ENCODE measurements around the gene GMPPA.

GMPPA gene

GRCh38 chr2:219544567-219544966 is 45.9 kb downstream of the GMPPA start:
- no peaks in the 10 kb centered on the region for H3K9me3 ChIP-seq
- H3K27ac ChIP-seq: no peak overlapping the region
- peaks cover 98% of the 10 kb centered on the region for H3K27me3 ChIP-seq
- no peaks in the 10 kb centered on the region for H3K36me3 ChIP-seq
- TF ChIP-seq CTCF (IDR thresholded peaks at IDR 0.05): no peak
- H3K4me1 ChIP-seq (ENCODE audit: control insufficient read depth in 1 of 2, insufficient read depth in 1 of 2, low read depth in 1 of 2, low read length in 1 of 2): peaks cover 15 to 23% of the 10 kb centered on the region in 2 experiments
- H3K4me3 ChIP-seq (ENCODE audit: low read depth in 1 of 2, low read length in 1 of 2): no peak overlapping the region

- TF ChIP-seq CTCF (IDR thresholded peaks at IDR 0.05): no peak
- Histone ChIP-seq H3K27me3 (peaks cover 100% of the 10 kb centered on the region), H3K4me3 (ENCODE audit: low read depth in 1 of 2, low read length in 1 of 2) (no peak overlapping the region), H3K4me1 (ENCODE audit: control insufficient read depth in 1 of 2, insufficient read depth in 1 of 2, low read depth in 1 of 2, low read length in 1 of 2) (peaks cover 15 to 23% of the 10 kb centered on the region in 2 experiments), H3K9me3 (no peaks in the 10 kb centered on the region), H3K36me3 (no peaks in the 10 kb centered on the region), H3K27ac (no peak overlapping the region)
These were observed 46.7 kb downstream of the GMPPA start for GRCh38 chr2:219545295-219545942.

- H3K4me1 ChIP-seq (ENCODE audit: control insufficient read depth in 1 of 2, insufficient read depth in 1 of 2, low read depth in 1 of 2, low read length in 1 of 2): peaks cover 15 to 23% of the 10 kb centered on the region in 2 experiments
- no peak for TF ChIP-seq CTCF (IDR thresholded peaks at IDR 0.05)
These were observed 47.3 kb downstream of the GMPPA start for GRCh38 chr2:219545943-219546352.

GRCh38 chr2:219547621-219548020 is 48.9 kb downstream of the GMPPA start:
- Histone ChIP-seq H3K4me1 (ENCODE audit: control insufficient read depth in 1 of 2, insufficient read depth in 1 of 2, low read depth in 1 of 2, low read length in 1 of 2) (peaks cover 20 to 28% of the 10 kb centered on the region in 2 experiments), H3K36me3 (no peaks in the 10 kb centered on the region), H3K27ac (no peak overlapping the region), H3K27me3 (peaks cover 100% of the 10 kb centered on the region), H3K9me3 (no peaks in the 10 kb centered on the region), H3K4me3 (ENCODE audit: low read depth in 1 of 2, low read length in 1 of 2) (no peak overlapping the region)
- TF ChIP-seq CTCF (IDR thresholded peaks at IDR 0.05): no peak

More at GRCh38 chr2:219545943-219546352, 47.3 kb downstream of the GMPPA start:
- Histone ChIP-seq H3K27ac (no peak overlapping the region), H3K27me3 (peaks cover 100% of the 10 kb centered on the region), H3K36me3 (no peaks in the 10 kb centered on the region), H3K4me3 (ENCODE audit: low read depth in 1 of 2, low read length in 1 of 2) (no peak overlapping the region), H3K9me3 (no peaks in the 10 kb centered on the region)

- TF ChIP-seq CTCF (IDR thresholded peaks at IDR 0.05): no peak
- H3K36me3 ChIP-seq: no peaks in the 10 kb centered on the region
These were observed 50.3 kb downstream of the GMPPA start for GRCh38 chr2:219548990-219549389.

More at GRCh38 chr2:219548990-219549389, 50.3 kb downstream of the GMPPA start:
- no peak overlapping the region for H3K27ac ChIP-seq
- H3K4me3 ChIP-seq (ENCODE audit: low read depth in 1 of 2, low read length in 1 of 2): no peak overlapping the region
- H3K4me1 ChIP-seq (ENCODE audit: control insufficient read depth in 1 of 2, insufficient read depth in 1 of 2, low read depth in 1 of 2, low read length in 1 of 2): peaks cover 12 to 19% of the 10 kb centered on the region in 2 experiments
- peaks cover 100% of the 10 kb centered on the region for H3K27me3 ChIP-seq
- H3K9me3 ChIP-seq: no peaks in the 10 kb centered on the region

All from neutrophil (primary cell).